ENCODE results near the gene PIGW. TPM values are rescaled to one million over a fixed set of nuclear protein-coding genes. Genes with fewer than 3 reads are reported as not detected.
A peak's percentile ranks its signal among the peaks of the same experiment; 100 is the strongest.

PIGW gene
- total and polyA plus RNA-seq, 2 of the 8 experiments (the other 6 are each of a cell fraction or from before 2014, with no cell fraction given) = 12.1 to 28.9 TPM

DNA sequence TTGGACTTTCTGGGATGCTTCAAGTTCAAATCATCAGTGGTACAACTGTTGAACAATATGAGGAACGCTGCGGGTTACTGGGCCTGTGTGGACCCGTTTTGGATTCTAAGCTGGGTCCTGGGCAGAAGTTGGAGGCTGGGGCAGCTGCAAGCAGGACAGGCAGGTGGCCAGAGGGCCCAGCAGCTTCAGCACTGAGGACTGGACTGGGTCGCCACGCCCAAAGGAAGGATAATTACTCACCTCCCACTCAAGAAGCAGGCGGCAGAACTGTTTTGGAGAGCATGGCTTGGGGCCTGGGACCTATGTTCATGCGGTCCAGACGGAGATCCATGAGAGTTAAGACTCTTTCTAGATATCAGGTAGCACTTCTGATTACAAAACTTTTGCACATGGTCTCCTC, 49.8 kb upstream of the PIGW start:
- Histone ChIP-seq H3K79me2 (ENCODE audit: control insufficient read depth in 1 of 2, insufficient read depth in 2 of 2, low read length in 2 of 2) (peaks cover 0 to 28% of the 10 kb centered on the region in 2 experiments; a peak in 2 of 4 replicates), H3K4me1 (replicated peaks in 1 of 4; ENCODE audit: control insufficient read depth in 3 of 4, insufficient read depth in 4 of 4, low read length in 3 of 4) (peaks cover 0 to 11% (median 9%) of the 10 kb centered on the region in 4 experiments; a peak in 5 of 7 replicates), H2AK5ac (ENCODE audit: low read depth, low read length) (0 out of 2 replicates have a peak overlapping the region, but pooled peaks have one; percentile 32), H3K18ac (ENCODE audit: extremely low read depth, low read length) (no peak overlapping the region), H3K27ac (ENCODE audit: low read depth, low read length) (no peak overlapping the region), H4K20me1 (replicated peaks in 1 of 2; ENCODE audit: control insufficient read depth in 1 of 2, insufficient read depth in 2 of 2, low read length in 2 of 2) (peaks cover 2 to 7% of the 10 kb centered on the region in 2 experiments), H2BK5ac (ENCODE audit: low read depth, low read length) (no peak overlapping the region), H3K4me3 (ENCODE audit: extremely low read depth in 1 of 4, insufficient read depth in 2 of 4, low read depth in 3 of 4, low read length in 4 of 4) (no peak overlapping the region), H4K5ac (ENCODE audit: insufficient read length, low read depth, low read length) (no peak overlapping the region), H3K56ac (replicated peaks; ENCODE audit: insufficient read length, low read depth, low read length) (no peak overlapping the region), H2BK120ac (replicated peaks; ENCODE audit: low read depth, low read length) (no peak overlapping the region), H4K8ac (ENCODE audit: extremely low read depth, insufficient read depth, low read length) (no peak overlapping the region), H3K23ac (ENCODE audit: insufficient read length) (no peak overlapping the region), H3K9me3 (ENCODE audit: insufficient read depth in 2 of 2, low read depth in 1 of 2, low read length in 1 of 2) (no peaks in the 10 kb centered on the region), H2AFZ (ENCODE audit: low read length) (no peak overlapping the region), H3K4me2 (ENCODE audit: insufficient read depth in 1 of 2, low read depth in 2 of 2, low read length in 2 of 2) (no peak overlapping the region; a peak in 1 of 4 replicates), H3K36me3 (ENCODE audit: control insufficient read depth in 2 of 4, insufficient read depth in 4 of 4, low read length in 3 of 4) (0 out of 8 replicates have a peak, but pooled peaks cover 0 to 3% (median 0%) of the 10 kb centered on the region in 4 experiments), H2BK15ac (ENCODE audit: low read length) (peak overlapping the region; percentile 72; the same call in 1 of the 2 replicates), H3K23me2 (ENCODE audit: low read depth, low read length) (peaks cover 7% of the 10 kb centered on the region), H3K9ac (replicated peaks in 1 of 4; ENCODE audit: extremely low read depth in 1 of 4, low read depth in 3 of 4, low read length in 3 of 4) (no peak overlapping the region), H2BK12ac (ENCODE audit: low read depth, low read length) (no peak overlapping the region), H3K27me3 (replicated peaks in 1 of 4; ENCODE audit: control insufficient read depth in 3 of 4, extremely low read depth in 1 of 4, insufficient read depth in 3 of 4, low read length in 3 of 4) (peaks cover 15 to 31% (median 26%) of the 10 kb centered on the region in 4 experiments), H3K14ac (ENCODE audit: insufficient read length) (no peak overlapping the region), H3K79me1 (ENCODE audit: low read depth, low read length) (peaks cover 2% of the 10 kb centered on the region; the same call in 1 of the 2 replicates), H4K91ac (replicated peaks; ENCODE audit: insufficient read length, low read length) (peak overlapping the region; percentile 69), H2BK20ac (ENCODE audit: low read length) (no peak overlapping the region), H3K4ac (replicated peaks; ENCODE audit: insufficient read length, low read depth, low read length) (no peak overlapping the region)
- 84% methylated on average over 8 of the region's 8 CpGs; no CpG with 5 or more reads in 1 of the 2 experiments for WGBS, 2 experiments (ENCODE audit: extremely low coverage in 1 of 2, insufficient coverage in 1 of 2, insufficient read length in 1 of 2, insufficient replicate concordance in 2 of 2, low coverage in 1 of 2, low lambda C conversion rate in 2 of 2, missing lambda C conversion rate in 1 of 2)
- FAIRE-seq (no peak), DNase-seq (ENCODE audit: low read depth in 1 of 2, low spot score in 2 of 2) (no peak)
- CTCF ChIA-PET (ENCODE audit: partially characterized antibody) = interaction anchor here (0.6 to 1.4 kb wide), 2 partner anchors 49 to 640 kb away, joined by 3 read pairs; no protein-coding TSS in a partner anchor
- POLR2A ChIA-PET (ENCODE audit: partially characterized antibody) = interaction anchor here (2.0 to 2.4 kb wide), 3 partner anchors 10 to 25 kb away, joined by 5 to 12 read pairs (median 11); no protein-coding TSS in a partner anchor
- TF ChIP-seq SRF (IDR thresholded peaks at IDR 0.05; ENCODE audit: low read depth, low read length) (no peak), CBX5 (IDR thresholded peaks at IDR 0.05; ENCODE audit: low read depth, low read length) (no peak), FOSL1 (IDR thresholded peaks at IDR 0.05; ENCODE audit: insufficient read depth, low read depth, low read length) (no peak), GTF2F1 (IDR thresholded peaks at IDR 0.05; ENCODE audit: borderline replicate concordance, low read depth, low read length) (no peak), EP300 (IDR thresholded peaks at IDR 0.05; ENCODE audit: borderline replicate concordance in 1 of 2, low read depth in 2 of 2, low read length in 2 of 2) (no peak), SUZ12 (IDR thresholded peaks at IDR 0.05; ENCODE audit: low read length) (no peak), RFX5 (IDR thresholded peaks at IDR 0.05; ENCODE audit: borderline replicate concordance, low read depth, low read length) (no peak), CREB1 (IDR thresholded peaks at IDR 0.05) (no peak), YY1 (IDR thresholded peaks at IDR 0.05; ENCODE audit: low read depth, low read length) (no peak), SIX5 (IDR thresholded peaks at IDR 0.05; ENCODE audit: low read depth, low read length) (no peak), POLR2AphosphoS5 (IDR thresholded peaks at IDR 0.05; ENCODE audit: low read depth, low read length) (no peak), POU5F1 (IDR thresholded peaks at IDR 0.05; ENCODE audit: low read depth, low read length) (no peak), EGR1 (IDR thresholded peaks at IDR 0.05; ENCODE audit: borderline replicate concordance, low read depth, low read length) (no peak), KDM5A (IDR thresholded peaks at IDR 0.05; ENCODE audit: low read length) (no peak)

Data from H1 (cell line).